Ovary (tissue), 1 donor: ENCODE measurements around the gene GJC3.

ENCODE experiments used
- EP300 ChIP-seq: sonication (generic); formaldehyde crosslinking; IDR thresholded peaks from one replicate; pipeline ENCODE4 v1.6.1; 2017; ENCODE audit warnings: antibody characterized with exemption
- POLR2A ChIP-seq: fragments of 450-650 bp; IDR thresholded peaks from one replicate; pipeline ENCODE4 v1.6.1; 2017; ENCODE audit warnings: antibody characterized with exemption, mild to moderate bottlenecking, moderate library complexity

DNA sequence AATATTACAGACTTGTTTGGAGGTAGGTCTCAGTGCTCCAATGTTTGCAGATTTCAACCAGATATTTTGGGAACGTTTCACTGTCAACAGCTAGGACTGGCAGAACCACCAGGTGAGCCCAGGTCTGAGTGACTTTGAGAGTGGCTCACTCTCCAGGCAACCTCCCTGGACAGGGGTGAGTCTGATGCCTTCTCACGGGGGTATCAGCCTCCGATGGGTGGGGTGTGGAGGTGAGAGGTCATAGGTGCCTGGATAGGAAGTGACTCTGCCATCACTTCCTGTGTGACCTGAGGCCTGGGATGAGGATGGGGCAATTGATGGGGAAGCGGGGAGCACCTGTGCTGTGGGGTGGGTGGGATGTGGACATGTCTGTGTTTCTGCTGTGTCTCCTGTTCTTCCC is 41.8 kb upstream of the GJC3 start:
- TF ChIP-seq POLR2A (no peak), EP300 (no peak)
